Gastrocnemius medialis (tissue), 4 donors: ENCODE measurements around the gene GAS2L1. TPM values are rescaled to one million over a fixed set of nuclear protein-coding genes. Genes with fewer than 3 reads are reported as not detected.

Source experiments
- ATAC-seq, 2 donors: fragments of 150-250 bp; one replicate each; pipeline ENCODE4 v1.9.1; 2016
- DNase-seq, 2 donors: peaks; one replicate each; pipeline ENCODE4 v3.0.0-alpha.2; 2019
- H3K27ac ChIP-seq, 4 donors: fragments of 200-600 bp; sonication (generic); 1 replicate in 1 of 4; 2 replicates in 3 of 4; pipeline ENCODE4 v1.5.1; 2016 to 2018; ENCODE audit warnings: mild to moderate bottlenecking in 2 of 4, moderate library complexity in 1 of 4
- H3K27me3 ChIP-seq, 3 donors: fragments of 200-600 bp; sonication (generic) in 2 of 3; 1 replicate in 1 of 3; 2 replicates in 2 of 3; pipeline versions ENCODE4 v1.5.1 to v1.6.0; 2016 to 2019; ENCODE audit warnings: mild to moderate bottlenecking in 1 of 3, moderate library complexity in 1 of 3
- H3K36me3 ChIP-seq, 2 donors: fragments of 200-600 bp; sonication (generic) in 1 of 2; one replicate each; pipeline ENCODE4 v1.5.1; 2017 to 2018
- H3K4me1 ChIP-seq, 2 donors: fragments of 200-600 bp; sonication (generic) in 1 of 2; one replicate each; pipeline ENCODE4 v1.5.1; 2016 to 2017; ENCODE audit warnings: mild to moderate bottlenecking in 2 of 2
- H3K4me3 ChIP-seq, 4 donors: fragments of 200-600 bp; sonication (generic) in 3 of 4; 1 replicate in 1 of 4; 2 replicates in 3 of 4; pipeline ENCODE4 v1.5.1; 2016 to 2019; ENCODE audit warnings: mild to moderate bottlenecking in 2 of 4
- H3K9me3 ChIP-seq, 3 donors: fragments of 200-600 bp; sonication (generic) in 2 of 3; 1 replicate in 1 of 3; 2 replicates in 2 of 3; pipeline ENCODE4 v1.5.1; 2016 to 2019
- POLR2A ChIP-seq, 2 donors: fragments of 450-650 bp; IDR thresholded peaks; one replicate each; pipeline ENCODE4 v1.6.1; 2017; ENCODE audit warnings: antibody characterized with exemption in 2 of 2, mild to moderate bottlenecking in 2 of 2, moderate library complexity in 2 of 2
- in situ Hi-C, 4 donors: fragments of 200-750 bp; cut with MboI; loops; one replicate each; pipeline versions ENCODE4 v1.15.0 to v1.8.0; 2017; ENCODE audit warnings: low sequenced_read_pairs in 4 of 4
- intact Hi-C: fragments of 100-400 bp; cut with DNase I; formaldehyde crosslinking; loops from one replicate; pipeline ENCODE4 v1.15.1; 2023; ENCODE audit warnings: low total_unique reads
- total RNA-seq, 4 donors: library from RNA; depleted of rRNA; stranded (reverse); fragments of >200 nt; gene quantifications; one replicate each; pipeline versions ENCODE4 v1.1.0 to v1.2.3, GENCODE V29; 2016
- TF ChIP-seq, protein P1 (sequence below), 5 experiments: fragments of 450-650 bp in 3 of 5; fragments of 200-600 bp in 2 of 5; sonication (generic) in 2 of 5; IDR thresholded peaks in 4 of 5; conservative IDR thresholded peaks in 1 of 5; 1 replicate in 4 of 5; 2 replicates in 1 of 5; pipeline ENCODE4 v1.5.1; 2016 to 2019; ENCODE audit warnings: antibody characterized with exemption in 5 of 5, mild to moderate bottlenecking in 3 of 5, moderate library complexity in 3 of 5

The GAS2L1 gene
- total RNA-seq, 4 donors from 2014 or later = 4.8 to 23.0 (median 6.6) TPM

DNA sequence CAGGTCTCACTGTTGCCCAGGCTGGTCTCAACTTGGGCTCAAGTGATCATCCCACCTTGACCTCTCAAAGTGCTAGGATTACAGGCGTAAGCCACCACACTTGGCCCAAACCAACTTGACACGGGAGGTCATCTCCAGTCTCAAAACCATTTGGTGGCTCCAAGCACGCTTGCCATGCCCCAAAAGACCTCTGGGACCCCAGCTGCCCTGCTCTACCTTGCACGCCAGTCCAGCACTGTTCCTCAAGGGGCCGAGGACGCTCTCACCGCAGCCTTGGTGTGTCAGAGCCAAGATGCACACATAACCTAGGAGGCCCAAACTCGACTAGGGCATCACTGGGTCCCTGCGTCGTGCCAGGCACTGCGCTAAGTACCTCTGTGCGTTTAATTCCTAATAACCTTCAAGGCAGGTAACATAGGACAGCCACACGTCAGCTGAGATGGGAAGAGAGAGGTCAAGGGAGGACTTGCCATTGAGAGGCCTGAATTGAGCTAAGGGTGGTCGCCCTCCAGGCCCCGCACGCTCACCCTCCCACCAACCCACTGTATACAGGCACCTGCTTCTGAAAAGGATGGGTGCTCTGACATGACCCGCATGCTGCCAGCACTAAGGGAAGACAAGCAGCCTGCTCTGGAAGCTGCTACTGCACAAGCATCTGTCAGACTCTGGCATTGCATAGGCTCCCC is 4.6 kb upstream of the GAS2L1 start:
- TF ChIP-seq POLR2A (IDR thresholded peaks at IDR 0.05) = no peak
- TF ChIP-seq, protein P1, sequence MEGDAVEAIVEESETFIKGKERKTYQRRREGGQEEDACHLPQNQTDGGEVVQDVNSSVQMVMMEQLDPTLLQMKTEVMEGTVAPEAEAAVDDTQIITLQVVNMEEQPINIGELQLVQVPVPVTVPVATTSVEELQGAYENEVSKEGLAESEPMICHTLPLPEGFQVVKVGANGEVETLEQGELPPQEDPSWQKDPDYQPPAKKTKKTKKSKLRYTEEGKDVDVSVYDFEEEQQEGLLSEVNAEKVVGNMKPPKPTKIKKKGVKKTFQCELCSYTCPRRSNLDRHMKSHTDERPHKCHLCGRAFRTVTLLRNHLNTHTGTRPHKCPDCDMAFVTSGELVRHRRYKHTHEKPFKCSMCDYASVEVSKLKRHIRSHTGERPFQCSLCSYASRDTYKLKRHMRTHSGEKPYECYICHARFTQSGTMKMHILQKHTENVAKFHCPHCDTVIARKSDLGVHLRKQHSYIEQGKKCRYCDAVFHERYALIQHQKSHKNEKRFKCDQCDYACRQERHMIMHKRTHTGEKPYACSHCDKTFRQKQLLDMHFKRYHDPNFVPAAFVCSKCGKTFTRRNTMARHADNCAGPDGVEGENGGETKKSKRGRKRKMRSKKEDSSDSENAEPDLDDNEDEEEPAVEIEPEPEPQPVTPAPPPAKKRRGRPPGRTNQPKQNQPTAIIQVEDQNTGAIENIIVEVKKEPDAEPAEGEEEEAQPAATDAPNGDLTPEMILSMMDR (IDR thresholded peaks at IDR 0.05 in 4 of 5, conservative IDR thresholded peaks at IDR 0.05 in 1 of 5) = no peak
- Histone ChIP-seq H3K36me3 (peaks cover under 1 to 42% of the 10 kb centered on the region in 2 donors), H3K27me3 (no peaks in the 10 kb centered on the region), H3K4me1 (peaks cover 0 to 7% of the 10 kb centered on the region in 2 donors), H3K9me3 (no peaks in the 10 kb centered on the region), H3K4me3 (no peak overlapping the region), H3K27ac (peak overlapping the region in 2 of 4 donors; percentile 33 to 35)
- intact Hi-C loops = no loop called here
- ATAC-seq (no peak), DNase-seq (no peak)
- in situ Hi-C loops = loop anchor here in 1 of 4 donors (10.0 kb wide), 1 partner anchor 93 kb away; no protein-coding TSS in a partner anchor

DNA sequence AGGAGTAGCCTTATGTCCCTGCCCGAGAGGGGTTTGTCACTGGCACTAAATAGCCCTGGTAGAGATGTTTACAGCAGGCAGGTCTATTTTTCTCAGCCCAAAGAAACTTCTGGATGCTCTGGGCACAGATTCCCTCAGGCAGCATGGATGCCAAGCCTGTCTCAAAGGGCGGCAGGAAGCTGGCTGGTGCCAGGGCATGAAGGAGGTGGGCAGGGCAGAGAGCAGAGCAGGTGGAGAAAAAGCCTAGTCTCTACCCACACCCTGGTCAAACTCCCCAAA is 4.1 kb upstream of the GAS2L1 start:
- intact Hi-C loops = no loop called here
- H3K4me3 ChIP-seq = no peak overlapping the region
- H3K4me1 ChIP-seq = peaks cover under 1 to 10% of the 10 kb centered on the region in 2 donors
- peaks cover 0 to 37% of the 10 kb centered on the region in 2 donors for H3K36me3 ChIP-seq
- ATAC-seq = no peak
- in situ Hi-C loops = loop anchor here in 1 of 4 donors (10.0 kb wide), 1 partner anchor 92 kb away; no protein-coding TSS in a partner anchor
- H3K9me3 ChIP-seq = no peaks in the 10 kb centered on the region
- H3K27me3 ChIP-seq = no peaks in the 10 kb centered on the region
- TF ChIP-seq, protein P1 (IDR thresholded peaks at IDR 0.05 in 4 of 5, conservative IDR thresholded peaks at IDR 0.05 in 1 of 5) = no peak
- no peak for TF ChIP-seq POLR2A (IDR thresholded peaks at IDR 0.05)
- DNase-seq = no peak
- peak overlapping the region in 3 of 4 donors; percentile 20 to 35 (median 33) for H3K27ac ChIP-seq

DNA sequence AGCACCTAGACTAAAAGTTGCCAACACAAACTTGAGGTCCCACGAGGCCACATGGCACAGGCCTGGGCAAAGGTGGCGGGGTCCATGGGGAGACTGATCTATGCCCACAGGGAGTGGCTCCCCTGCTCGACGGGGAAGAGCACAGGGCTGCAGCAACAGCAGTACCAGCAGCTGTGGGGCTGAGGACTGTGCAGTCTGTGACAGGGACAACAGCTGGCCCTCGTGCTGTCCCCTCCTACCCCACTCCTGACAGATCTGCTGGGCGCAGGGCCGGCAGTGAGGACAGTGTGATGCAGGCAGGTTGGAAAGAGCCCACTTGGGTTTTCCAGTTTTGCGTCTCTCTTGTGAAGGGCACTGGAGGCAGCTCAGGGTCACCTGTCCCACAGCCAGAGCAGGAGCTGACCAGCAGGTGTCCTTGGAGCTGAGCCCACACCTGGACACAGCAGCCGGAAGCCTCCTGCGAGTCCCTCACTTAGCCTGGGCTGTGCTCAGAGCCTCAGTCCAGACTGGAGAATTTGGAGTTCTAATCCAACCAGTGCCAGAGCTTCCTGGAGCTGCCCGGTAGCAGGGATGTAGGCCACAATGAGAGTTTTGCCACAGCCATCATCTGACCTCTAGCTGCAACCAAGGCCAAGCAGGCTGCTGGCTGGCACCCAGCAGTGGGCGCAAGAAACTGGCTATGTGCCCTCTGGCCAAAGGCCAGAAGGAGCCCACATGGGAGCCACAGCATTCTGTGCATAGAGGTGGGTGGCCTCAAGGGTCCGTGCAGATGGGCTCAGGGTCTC is 3.6 kb upstream of the GAS2L1 start:
- in situ Hi-C loops (loop anchor here in 1 of 4 donors (10.0 kb wide), 1 partner anchor 92 kb away; no protein-coding TSS in a partner anchor), intact Hi-C loops (no loop called here)
- H3K9me3 ChIP-seq = no peaks in the 10 kb centered on the region
- peak overlapping the region; percentile 3 to 35 (median 26) for H3K27ac ChIP-seq
- TF ChIP-seq, protein P1 (IDR thresholded peaks at IDR 0.05 in 4 of 5, conservative IDR thresholded peaks at IDR 0.05 in 1 of 5) = no peak
- no peak for TF ChIP-seq POLR2A (IDR thresholded peaks at IDR 0.05)
- H3K36me3 ChIP-seq = peaks cover 0 to 32% of the 10 kb centered on the region in 2 donors
- DNase-seq = peak in 1 of 2 donors; percentile 43
- H3K4me3 ChIP-seq = no peak overlapping the region
- peaks cover 6 to 16% of the 10 kb centered on the region in 2 donors for H3K4me1 ChIP-seq
- no peaks in the 10 kb centered on the region for H3K27me3 ChIP-seq
- no peak for ATAC-seq

DNA sequence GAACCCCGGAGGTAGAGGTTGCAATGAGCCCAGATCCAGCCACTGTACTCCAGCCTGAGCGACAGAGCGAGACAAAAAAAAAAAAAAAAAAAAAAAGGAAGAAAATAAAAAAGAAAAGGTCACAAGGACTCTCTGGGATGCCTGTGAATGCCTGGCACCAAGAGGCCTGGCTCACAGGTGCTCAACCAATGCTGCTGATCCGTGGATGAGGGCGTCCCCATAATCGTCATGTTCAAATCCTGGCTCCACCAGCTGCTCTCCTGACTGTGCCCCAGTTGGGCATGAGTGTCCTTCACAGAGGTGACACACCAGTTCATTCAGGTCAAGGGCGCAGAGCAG is 645 bp upstream of the GAS2L1 start:
- peak overlapping the region; percentile 84 to 98 (median 94) for H3K4me3 ChIP-seq
- H3K27me3 ChIP-seq = no peaks in the 10 kb centered on the region
- intact Hi-C loops (loop anchor here (1.0 to 2.0 kb wide), 5 partner anchors 23 to 82 kb away; partner anchors contain the start of genes AP1B1 and EWSR1), in situ Hi-C loops (loop anchor here in 1 of 4 donors (10.0 kb wide), 1 partner anchor 89 kb away; no protein-coding TSS in a partner anchor)
- peaks cover 0 to 2% of the 10 kb centered on the region in 2 donors for H3K36me3 ChIP-seq
- H3K4me1 ChIP-seq = peaks cover 31 to 43% of the 10 kb centered on the region in 2 donors
- no peak for TF ChIP-seq POLR2A (IDR thresholded peaks at IDR 0.05)
- TF ChIP-seq, protein P1 (IDR thresholded peaks at IDR 0.05 in 4 of 5, conservative IDR thresholded peaks at IDR 0.05 in 1 of 5) = no peak
- DNase-seq (no peak), ATAC-seq (no peak)
- H3K27ac ChIP-seq = peak overlapping the region in 3 of 4 donors; percentile 82 to 89 (median 84)
- no peaks in the 10 kb centered on the region for H3K9me3 ChIP-seq
